Measurements from ENCODE around the gene COX6A2.
"Not testable (repeated sequence)": the region's sequence is repeated elsewhere in the genome, so short reads cannot be mapped to it uniquely, and the experiment has no call there.

Gene COX6A2

GRCh38 chr16:31451201-31451600 lies 23.0 kb upstream of the COX6A2 start:
- Histone ChIP-seq H3K4me1 (peaks cover 35% of the 10 kb centered on the region), H3K79me2 (peaks cover 20% of the 10 kb centered on the region), H3K4me3 (ENCODE audit: low read depth, low read length) (peak overlapping the region; percentile 4), H3K27ac (peak overlapping the region; percentile 74), H2AFZ (peak overlapping the region; percentile 51), H3K9ac (no peak overlapping the region), H3K4me2 (ENCODE audit: low read length) (peak overlapping the region; percentile 4), H3K36me3 (ENCODE audit: control insufficient read depth, insufficient read depth, low read length) (no peaks in the 10 kb centered on the region), H3K9me3 (ENCODE audit: control insufficient read depth, low read length) (no peaks in the 10 kb centered on the region), H3K27me3 (ENCODE audit: control insufficient read depth, insufficient read depth, low read length) (no peaks in the 10 kb centered on the region)
- TF ChIP-seq, protein P1, sequence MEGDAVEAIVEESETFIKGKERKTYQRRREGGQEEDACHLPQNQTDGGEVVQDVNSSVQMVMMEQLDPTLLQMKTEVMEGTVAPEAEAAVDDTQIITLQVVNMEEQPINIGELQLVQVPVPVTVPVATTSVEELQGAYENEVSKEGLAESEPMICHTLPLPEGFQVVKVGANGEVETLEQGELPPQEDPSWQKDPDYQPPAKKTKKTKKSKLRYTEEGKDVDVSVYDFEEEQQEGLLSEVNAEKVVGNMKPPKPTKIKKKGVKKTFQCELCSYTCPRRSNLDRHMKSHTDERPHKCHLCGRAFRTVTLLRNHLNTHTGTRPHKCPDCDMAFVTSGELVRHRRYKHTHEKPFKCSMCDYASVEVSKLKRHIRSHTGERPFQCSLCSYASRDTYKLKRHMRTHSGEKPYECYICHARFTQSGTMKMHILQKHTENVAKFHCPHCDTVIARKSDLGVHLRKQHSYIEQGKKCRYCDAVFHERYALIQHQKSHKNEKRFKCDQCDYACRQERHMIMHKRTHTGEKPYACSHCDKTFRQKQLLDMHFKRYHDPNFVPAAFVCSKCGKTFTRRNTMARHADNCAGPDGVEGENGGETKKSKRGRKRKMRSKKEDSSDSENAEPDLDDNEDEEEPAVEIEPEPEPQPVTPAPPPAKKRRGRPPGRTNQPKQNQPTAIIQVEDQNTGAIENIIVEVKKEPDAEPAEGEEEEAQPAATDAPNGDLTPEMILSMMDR (IDR thresholded peaks at IDR 0.05) = no peak

DNA sequence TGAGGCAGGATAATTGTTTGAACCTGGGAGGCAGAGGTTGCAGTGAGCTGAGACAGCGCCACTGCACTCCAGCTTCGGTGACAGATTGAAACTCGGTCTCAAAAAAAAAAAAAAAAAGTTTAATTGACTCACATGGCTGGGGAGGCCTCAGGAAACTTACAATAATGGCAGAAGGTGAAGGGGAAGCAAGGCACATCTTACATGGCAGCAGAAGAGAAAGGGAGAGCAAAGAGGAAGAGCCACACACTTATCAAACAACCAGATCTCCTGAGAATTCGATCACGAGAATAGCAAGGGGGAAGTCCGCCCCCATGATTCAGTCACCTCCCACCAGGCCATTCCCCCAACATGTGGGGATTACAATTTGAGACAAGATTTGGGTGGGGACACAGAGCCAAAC lies 17.8 kb upstream of the COX6A2 start:
- not testable (repeated sequence) for H3K9ac ChIP-seq; H3K27me3 ChIP-seq (ENCODE audit: control insufficient read depth, insufficient read depth, low read length); H3K79me2 ChIP-seq; H2AFZ ChIP-seq; H3K4me2 ChIP-seq (ENCODE audit: low read length); H3K9me3 ChIP-seq (ENCODE audit: control insufficient read depth, low read length); H3K4me1 ChIP-seq; H3K36me3 ChIP-seq (ENCODE audit: control insufficient read depth, insufficient read depth, low read length); H3K27ac ChIP-seq; H3K4me3 ChIP-seq (ENCODE audit: low read depth, low read length)

DNA sequence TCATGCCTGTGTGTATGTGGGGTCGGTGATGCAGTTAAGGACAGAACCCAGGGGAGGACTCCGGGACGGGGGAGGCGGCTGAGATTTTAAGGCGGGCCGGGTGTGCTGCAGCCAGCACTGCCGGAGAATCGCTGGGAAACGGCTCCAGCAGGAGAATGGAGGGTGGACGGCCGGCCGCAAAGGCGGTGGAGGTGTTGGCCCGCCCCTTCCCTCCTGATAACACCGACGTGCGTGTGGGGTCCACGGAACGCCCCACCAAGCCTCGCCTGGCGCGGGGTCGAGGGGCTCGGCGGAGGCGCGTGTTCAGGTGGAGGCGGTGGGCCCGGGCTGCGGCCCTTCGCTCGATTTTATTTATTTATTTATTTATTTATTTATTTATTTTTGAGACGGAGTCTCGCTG lies 13.8 kb upstream of the COX6A2 start:
- no peaks in the 10 kb centered on the region for H3K4me1 ChIP-seq
- no peak overlapping the region for H3K4me2 ChIP-seq (ENCODE audit: low read length)
- peaks cover 4% of the 10 kb centered on the region for H3K79me2 ChIP-seq
- H3K27ac ChIP-seq = no peak overlapping the region
- H3K9me3 ChIP-seq (ENCODE audit: control insufficient read depth, low read length) = no peaks in the 10 kb centered on the region
- H3K27me3 ChIP-seq (ENCODE audit: control insufficient read depth, insufficient read depth, low read length) = no peaks in the 10 kb centered on the region
- no peak overlapping the region for H3K4me3 ChIP-seq (ENCODE audit: low read depth, low read length)
- no peaks in the 10 kb centered on the region for H3K36me3 ChIP-seq (ENCODE audit: control insufficient read depth, insufficient read depth, low read length)
- no peak overlapping the region for H3K9ac ChIP-seq
- TF ChIP-seq, protein P1 (IDR thresholded peaks at IDR 0.05) = no peak
- peak overlapping the region; percentile 95 for H2AFZ ChIP-seq

DNA sequence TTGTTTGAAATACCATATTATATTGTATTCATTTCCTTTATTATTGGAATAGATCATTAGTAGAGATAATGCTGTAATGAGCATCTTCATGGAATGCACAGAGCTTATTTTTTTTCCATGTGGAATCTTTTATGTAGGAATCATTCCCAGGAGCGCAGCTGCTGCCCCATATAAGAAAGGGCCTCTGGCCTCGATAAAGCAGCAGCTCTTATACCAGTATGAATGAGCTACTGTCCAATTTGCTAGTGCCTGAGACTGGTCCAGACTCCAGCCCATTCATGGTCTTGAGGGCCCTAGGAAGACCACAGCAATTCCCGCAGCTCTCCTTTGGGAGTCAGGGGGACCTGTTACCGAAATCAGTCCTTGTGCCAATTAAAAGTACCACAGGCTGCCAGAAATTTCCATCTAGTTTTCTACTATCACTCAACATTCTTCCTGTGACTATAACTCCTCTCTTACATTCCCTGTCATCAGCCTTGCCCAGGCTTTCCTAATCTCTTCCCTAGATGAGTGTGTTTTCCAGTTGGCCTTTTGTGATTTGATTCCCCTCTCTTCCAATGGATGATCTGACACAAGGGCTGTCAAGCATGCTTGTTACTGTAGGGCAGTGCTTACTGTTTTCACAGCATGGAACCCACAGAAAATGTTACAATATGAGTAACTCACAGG lies 12.5 kb upstream of the COX6A2 start:
- Histone ChIP-seq H3K27ac (no peak overlapping the region), H3K27me3 (ENCODE audit: control insufficient read depth, insufficient read depth, low read length) (no peaks in the 10 kb centered on the region), H3K4me2 (ENCODE audit: low read length) (no peak overlapping the region), H3K36me3 (ENCODE audit: control insufficient read depth, insufficient read depth, low read length) (no peaks in the 10 kb centered on the region), H3K4me3 (ENCODE audit: low read depth, low read length) (no peak overlapping the region), H2AFZ (no peak overlapping the region), H3K79me2 (peaks cover 4% of the 10 kb centered on the region), H3K9ac (no peak overlapping the region), H3K4me1 (no peaks in the 10 kb centered on the region), H3K9me3 (ENCODE audit: control insufficient read depth, low read length) (no peaks in the 10 kb centered on the region)
- TF ChIP-seq, protein P1 (IDR thresholded peaks at IDR 0.05) = no peak

DNA sequence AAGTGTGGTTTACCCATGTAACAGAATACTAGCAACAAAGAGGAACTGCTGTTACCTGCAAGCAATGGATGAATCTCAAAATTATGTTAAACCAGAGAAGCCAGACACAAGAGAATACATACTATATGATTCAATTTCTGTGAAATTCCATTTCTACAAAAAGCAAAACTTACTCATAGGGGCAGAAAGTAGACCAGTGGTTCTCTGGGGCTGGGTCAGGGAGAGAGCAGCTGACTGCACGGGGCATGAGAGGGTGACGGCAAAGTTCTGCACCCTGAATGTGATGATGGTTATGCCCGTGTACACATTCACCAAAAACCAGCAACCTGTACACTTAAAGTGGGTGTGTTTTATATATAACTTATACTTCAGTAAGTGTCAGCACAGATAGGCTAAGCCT lies 11.4 kb upstream of the COX6A2 start:
- H3K9ac ChIP-seq = no peak overlapping the region
- H3K4me1 ChIP-seq = no peaks in the 10 kb centered on the region
- H3K9me3 ChIP-seq (ENCODE audit: control insufficient read depth, low read length) = no peaks in the 10 kb centered on the region
- no peaks in the 10 kb centered on the region for H3K27me3 ChIP-seq (ENCODE audit: control insufficient read depth, insufficient read depth, low read length)
- peaks cover 4% of the 10 kb centered on the region for H3K79me2 ChIP-seq
- no peaks in the 10 kb centered on the region for H3K36me3 ChIP-seq (ENCODE audit: control insufficient read depth, insufficient read depth, low read length)
- no peak overlapping the region for H3K27ac ChIP-seq
- no peak overlapping the region for H3K4me2 ChIP-seq (ENCODE audit: low read length)
- no peak overlapping the region for H3K4me3 ChIP-seq (ENCODE audit: low read depth, low read length)
- no peak overlapping the region for H2AFZ ChIP-seq
- TF ChIP-seq, protein P1 (IDR thresholded peaks at IDR 0.05) = no peak

- not testable (repeated sequence) for H3K36me3 ChIP-seq (ENCODE audit: control insufficient read depth, insufficient read depth, low read length); H3K9me3 ChIP-seq (ENCODE audit: control insufficient read depth, low read length); H3K4me2 ChIP-seq (ENCODE audit: low read length); H3K79me2 ChIP-seq; H3K4me3 ChIP-seq (ENCODE audit: low read depth, low read length); H3K9ac ChIP-seq; H2AFZ ChIP-seq; H3K27me3 ChIP-seq (ENCODE audit: control insufficient read depth, insufficient read depth, low read length); H3K4me1 ChIP-seq; H3K27ac ChIP-seq
Measured at GRCh38 chr16:31439023-31439422, 10.9 kb upstream of the COX6A2 start.

Data from parathyroid adenoma (tissue), 2 donors.